Astrocyte (in vitro differentiated cells and primary cell): ENCODE data around the gene PRKCH. TPM values are rescaled to one million over a fixed set of nuclear protein-coding genes. Genes with fewer than 3 reads are reported as not detected.

Experiments
- DNase-seq: peaks from one replicate; pipeline ENCODE4 v3.0.0-alpha.2; 2010; ENCODE audit warnings: low read depth
- FAIRE-seq: peaks from 2 replicates; lab custom pipeline; 2011; peaks lifted over from hg19 to GRCh38; lab: Jason Lieb, UNC
- H2AFZ ChIP-seq: 2 replicates; pipeline ENCODE4 v1.6.0; 2012; ENCODE audit warnings: low read depth, low read length, inconsistent platforms
- H3K27ac ChIP-seq: 2 replicates; pipeline ENCODE4 v1.5.1; 2011; ENCODE audit warnings: low read depth, low read length, inconsistent platforms
- H3K27me3 ChIP-seq: 2 replicates; pipeline ENCODE4 v1.6.0; 2011; ENCODE audit warnings: low read length, inconsistent platforms; ENCODE audit not compliant: insufficient read depth
- H3K36me3 ChIP-seq: 2 replicates; pipeline ENCODE4 v1.5.1; 2011; ENCODE audit warnings: low read length, inconsistent platforms; ENCODE audit not compliant: insufficient read depth
- H3K4me1 ChIP-seq: 2 replicates; pipeline ENCODE4 v1.5.1; 2011; ENCODE audit warnings: low read length, inconsistent platforms; ENCODE audit not compliant: insufficient read depth
- H3K4me2 ChIP-seq: 2 replicates; pipeline ENCODE4 v1.6.0; 2012; ENCODE audit warnings: low read length, inconsistent platforms
- H3K4me3 ChIP-seq: 2 replicates; pipeline ENCODE4 v1.5.1; 2011; ENCODE audit warnings: low read depth, mild to moderate bottlenecking, low read length, inconsistent platforms; ENCODE audit not compliant: insufficient read depth
- H3K79me2 ChIP-seq: 2 replicates; pipeline ENCODE4 v1.6.0; 2012; ENCODE audit warnings: mild to moderate bottlenecking, low read length, inconsistent platforms; ENCODE audit not compliant: insufficient read depth
- H3K9ac ChIP-seq: 2 replicates; pipeline ENCODE4 v1.6.0; 2012; ENCODE audit warnings: mild to moderate bottlenecking, low read length, inconsistent platforms
- H3K9me3 ChIP-seq: 2 replicates; pipeline ENCODE4 v1.5.1; 2012; ENCODE audit warnings: low read depth, mild to moderate bottlenecking, low read length, inconsistent platforms; ENCODE audit not compliant: insufficient read depth
- H4K20me1 ChIP-seq: 2 replicates; pipeline ENCODE4 v1.6.0; 2012; ENCODE audit warnings: low read length, inconsistent platforms; ENCODE audit not compliant: insufficient read depth
- H3K27ac Mint-ChIP-seq: one replicate; pipeline ENCODE4 v1.8.0; 2021; ENCODE audit warnings: mild to moderate bottlenecking, mixed read lengths; ENCODE audit not compliant: unreplicated experiment
- H3K27me3 Mint-ChIP-seq: one replicate; pipeline ENCODE4 v1.8.0; 2021; ENCODE audit warnings: low read depth, mixed read lengths; ENCODE audit not compliant: unreplicated experiment
- H3K36me3 Mint-ChIP-seq: one replicate; pipeline ENCODE4 v1.8.0; 2021; ENCODE audit warnings: low read depth, mixed read lengths; ENCODE audit not compliant: unreplicated experiment
- H3K4me1 Mint-ChIP-seq: one replicate; pipeline ENCODE4 v1.8.0; 2021; ENCODE audit warnings: low read depth, mixed read lengths; ENCODE audit not compliant: unreplicated experiment
- H3K4me3 Mint-ChIP-seq: one replicate; pipeline ENCODE4 v1.8.0; 2021; ENCODE audit warnings: mild to moderate bottlenecking, moderate library complexity, mixed read lengths; ENCODE audit not compliant: unreplicated experiment
- H3K9me3 Mint-ChIP-seq: one replicate; pipeline ENCODE4 v1.8.0; 2021; ENCODE audit warnings: mild to moderate bottlenecking, mixed read lengths; ENCODE audit not compliant: unreplicated experiment
- CTCF ChIP-seq: IDR thresholded peaks from 2 replicates; pipeline ENCODE4 v1.5.1; 2011; ENCODE audit warnings: low read depth, mild to moderate bottlenecking, inconsistent platforms, low read length, moderate library complexity; ENCODE audit not compliant: insufficient read depth
- EZH2 ChIP-seq: IDR thresholded peaks from 2 replicates; pipeline ENCODE4 v1.6.1; 2012; ENCODE audit warnings: mild to moderate bottlenecking, low read length, inconsistent platforms; ENCODE audit not compliant: insufficient read depth
- total RNA-seq: library from RNA; stranded (reverse); gene quantifications from 2 replicates; pipeline ENCODE4 v1.2.1, GENCODE V29; 2021

The PRKCH gene
- total RNA-seq, 1 donor from 2014 or later: 6.0 TPM

- no peak overlapping the region for H3K27ac Mint-ChIP-seq
Measured at GRCh38 chr14:61552241-61552640, 230.9 kb downstream of the PRKCH start.

GRCh38 chr14:61553730-61554641 lies 232.6 kb downstream of the PRKCH start:
- Mint-ChIP-seq H3K9me3 (no peaks in the 10 kb centered on the region), H3K36me3 (peaks cover 7% of the 10 kb centered on the region), H3K27ac (peak overlapping the region; percentile 65), H3K4me3 (no peak overlapping the region), H3K27me3 (no peaks in the 10 kb centered on the region), H3K4me1 (peaks cover 24% of the 10 kb centered on the region)
- Histone ChIP-seq H3K4me2 (peak overlapping the region; percentile 52), H3K4me3 (no peak overlapping the region), H2AFZ (no peak overlapping the region), H3K9ac (peak overlapping the region; percentile 70), H3K79me2 (no peaks in the 10 kb centered on the region), H3K27me3 (no peaks in the 10 kb centered on the region), H4K20me1 (no peaks in the 10 kb centered on the region), H3K9me3 (no peaks in the 10 kb centered on the region), H3K36me3 (no peaks in the 10 kb centered on the region), H3K4me1 (peaks cover 36% of the 10 kb centered on the region), H3K27ac (peak overlapping the region; percentile 89)
- peak; percentile 65 for FAIRE-seq
- TF ChIP-seq EZH2 (no peak), CTCF (no peak)
- DNase-seq: peak; percentile 98

More at GRCh38 chr14:61552241-61552640, 230.9 kb downstream of the PRKCH start:
- Histone ChIP-seq H3K9me3 (no peaks in the 10 kb centered on the region), H3K9ac (no peak overlapping the region), H3K79me2 (no peaks in the 10 kb centered on the region), H4K20me1 (no peaks in the 10 kb centered on the region), H3K4me1 (peaks cover 41% of the 10 kb centered on the region), H3K4me3 (no peak overlapping the region), H3K4me2 (no peak overlapping the region), H3K27me3 (no peaks in the 10 kb centered on the region), H2AFZ (no peak overlapping the region), H3K36me3 (no peaks in the 10 kb centered on the region), H3K27ac (no peak overlapping the region)
- Mint-ChIP-seq H3K4me1 (peaks cover 28% of the 10 kb centered on the region), H3K27me3 (no peaks in the 10 kb centered on the region), H3K36me3 (peaks cover 2% of the 10 kb centered on the region), H3K4me3 (no peak overlapping the region), H3K9me3 (no peaks in the 10 kb centered on the region)
- no peak for TF ChIP-seq CTCF
- TF ChIP-seq EZH2: no peak
- DNase-seq (no peak), FAIRE-seq (no peak)
